Measurements from ENCODE around the gene MAFG. TPM values are rescaled to one million over a fixed set of nuclear protein-coding genes. Genes with fewer than 3 reads are reported as not detected.

Gene MAFG
- total and polyA plus RNA-seq, 2 of the 13 experiments (the other 11 are each of a cell fraction or from before 2014, with no cell fraction given), result 14.5 to 20.0 TPM

GRCh38 chr17:81911277-81911961 is 16.1 kb downstream of the MAFG start, which contains the start of gene PCYT2 (continued):
- TF ChIP-seq NBN (conservative IDR thresholded peaks at IDR 0.05) (no peak), ZNF790 (CRISPR knock-in tag; IDR thresholded peaks at IDR 0.05; ENCODE audit: borderline replicate concordance) (no peak), PHF8 (CRISPR knock-in tag; IDR thresholded peaks at IDR 0.05) (no peak), ATF6 (CRISPR knock-in tag; conservative IDR thresholded peaks at IDR 0.05) (no peak), GMEB1 (CRISPR knock-in tag; IDR thresholded peaks at IDR 0.05; ENCODE audit: borderline replicate concordance) (no peak), CENPX (CRISPR knock-in tag; IDR thresholded peaks at IDR 0.05) (no peak), SSRP1 (CRISPR knock-in tag; IDR thresholded peaks at IDR 0.05) (no peak), ZNF773 (CRISPR knock-in tag; IDR thresholded peaks at IDR 0.05; ENCODE audit: borderline replicate concordance) (no peak), ZNF354B (CRISPR knock-in tag; IDR thresholded peaks at IDR 0.05) (no peak), TRIM22 (IDR thresholded peaks at IDR 0.05) (no peak), CAMTA2 (CRISPR knock-in tag; IDR thresholded peaks at IDR 0.05; ENCODE audit: borderline replicate concordance) (no peak), WIZ (CRISPR knock-in tag; IDR thresholded peaks at IDR 0.05) (no peak), ZNF512B (CRISPR knock-in tag; IDR thresholded peaks at IDR 0.05; ENCODE audit: borderline replicate concordance) (no peak), SNAPC4 (CRISPR knock-in tag; IDR thresholded peaks at IDR 0.05) (no peak), ZNF883 (CRISPR knock-in tag; IDR thresholded peaks at IDR 0.05; ENCODE audit: not compliant biosample characterization) (no peak), ERF (CRISPR knock-in tag; IDR thresholded peaks at IDR 0.05) (no peak), ZNF543 (CRISPR knock-in tag; IDR thresholded peaks at IDR 0.05) (no peak)

Measured in HepG2 (cell line).